ENCODE results near the gene BAIAP2L1. TPM values are rescaled to one million over a fixed set of nuclear protein-coding genes. Genes with fewer than 3 reads are reported as not detected.

The BAIAP2L1 gene
- total RNA-seq, 1 experiment from 2014 or later: 120 TPM

DNA sequence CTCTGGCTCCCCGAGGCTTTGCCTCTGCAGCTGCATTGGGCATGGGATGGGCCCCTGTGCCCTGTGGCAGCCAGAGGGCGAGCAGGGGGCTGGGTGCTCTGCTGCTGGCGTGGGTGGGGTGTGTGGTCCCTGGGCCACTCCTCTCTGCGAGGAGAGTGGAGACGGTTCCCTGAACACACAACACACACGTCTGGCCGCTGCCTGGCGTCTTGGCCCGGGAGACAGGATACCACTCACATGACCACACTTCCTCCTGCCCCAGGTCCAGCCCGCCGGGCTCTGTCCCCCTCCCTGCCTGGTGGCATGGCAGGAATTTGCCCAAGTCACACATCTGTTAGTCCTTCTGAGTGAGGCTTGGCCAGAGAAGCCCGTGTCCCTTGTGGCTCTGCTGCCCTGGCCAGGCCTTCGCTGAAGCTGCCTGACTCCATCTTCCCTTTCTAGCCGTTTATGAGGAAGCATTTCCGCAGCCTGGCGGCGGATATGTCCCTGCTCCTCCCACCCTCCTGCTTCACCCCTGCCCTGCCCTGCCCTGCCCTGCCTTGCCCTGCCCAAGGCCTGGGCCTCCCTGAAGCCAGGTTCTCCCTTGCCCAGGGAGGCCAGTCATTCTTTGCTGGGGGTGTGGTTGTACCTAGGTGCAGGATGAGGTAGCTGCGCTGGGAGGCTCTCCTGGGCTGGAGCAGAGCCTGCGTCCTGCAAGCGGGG, 116.4 kb downstream of the BAIAP2L1 start:
- DNase-seq (ENCODE audit: low read depth, low spot score) (no peak), ATAC-seq (peak; percentile 29)
- POLR2A ChIA-PET: no interaction called here
- CTCF ChIA-PET: interaction anchor here (0.5 kb wide), 1 partner anchor 20 kb away, joined by 3 read pairs; no protein-coding TSS in a partner anchor
- H3K4me1 ChIP-seq (ENCODE audit: control insufficient read depth, insufficient read depth, low read length): peaks cover 47% of the 10 kb centered on the region
- BruUV-seq (replicated peaks): no TSS peak
- no peaks in the 10 kb centered on the region for H3K27me3 ChIP-seq (ENCODE audit: control insufficient read depth, insufficient read depth, low read length)
- H3K27ac ChIP-seq (ENCODE audit: low read length): peak overlapping the region; percentile 98
- intact Hi-C loops (cut with micrococcal nuclease; ENCODE audit: unreplicated experiment): no loop called here
- in situ Hi-C loops (cut with HindIII; ENCODE audit: low pct_unique_long_range_greater_than_20kb, low sequenced_read_pairs): loop anchor here (25.0 kb wide), 1 partner anchor 103 kb away; no protein-coding TSS in a partner anchor
- TF ChIP-seq REST (IDR thresholded peaks at IDR 0.05; ENCODE audit: insufficient read depth in 1 of 2, low read depth in 2 of 2, low read length in 1 of 2) (no peak), TCF7L2 (IDR thresholded peaks at IDR 0.05; ENCODE audit: low read depth, low read length) (no peak), POLR2AphosphoS5 (IDR thresholded peaks at IDR 0.05; ENCODE audit: low read depth, low read length) (no peak; the same call in 1 of the 2 replicates), CTCF (IDR thresholded peaks at IDR 0.05) (no peak), SIN3A (IDR thresholded peaks at IDR 0.05; ENCODE audit: borderline replicate concordance, insufficient read depth, low read depth, low read length) (no peak; the same call in 1 of the 2 replicates)
- H3K9me3 ChIP-seq (ENCODE audit: control insufficient read depth, insufficient read depth, low read depth, low read length): no peaks in the 10 kb centered on the region
- peaks cover 4% of the 10 kb centered on the region for H3K36me3 ChIP-seq (ENCODE audit: control insufficient read depth, insufficient read depth, low read length)
- H3K4me3 ChIP-seq (ENCODE audit: low read depth in 2 of 2, low read length in 2 of 2): peak overlapping the region; percentile 89 to 90

- ChIA-PET CTCF (no interaction called here), POLR2A (no interaction called here)
- Histone ChIP-seq H3K4me1 (ENCODE audit: control insufficient read depth, insufficient read depth, low read length) (peaks cover 43% of the 10 kb centered on the region), H3K36me3 (ENCODE audit: control insufficient read depth, insufficient read depth, low read length) (peaks cover 4% of the 10 kb centered on the region), H3K4me3 (ENCODE audit: low read depth in 2 of 2, low read length in 2 of 2) (peak overlapping the region; percentile 89 to 90), H3K9me3 (ENCODE audit: control insufficient read depth, insufficient read depth, low read depth, low read length) (no peaks in the 10 kb centered on the region), H3K27ac (ENCODE audit: low read length) (peak overlapping the region; percentile 98), H3K27me3 (ENCODE audit: control insufficient read depth, insufficient read depth, low read length) (no peaks in the 10 kb centered on the region)
- in situ Hi-C loops (cut with HindIII; ENCODE audit: low pct_unique_long_range_greater_than_20kb, low sequenced_read_pairs): loop anchor here (25.0 kb wide), 1 partner anchor 103 kb away; no protein-coding TSS in a partner anchor
- BruUV-seq (replicated peaks): no TSS peak
- no peak for TF ChIP-seq SIN3A (IDR thresholded peaks at IDR 0.05; ENCODE audit: borderline replicate concordance, insufficient read depth, low read depth, low read length)
- TF ChIP-seq POLR2AphosphoS5 (IDR thresholded peaks at IDR 0.05; ENCODE audit: low read depth, low read length): 0 out of 2 replicates have a peak, but pooled peaks have one; percentile 4
- intact Hi-C loops (cut with micrococcal nuclease; ENCODE audit: unreplicated experiment): no loop called here
- ATAC-seq: peak; percentile 2
- DNase-seq (ENCODE audit: low read depth, low spot score): no peak
Measured at GRCh38 chr7:98283887-98284222, 117.0 kb downstream of the BAIAP2L1 start.

Data from Panc1 (cell line).